ENCODE data around the gene KRT24.
"Not testable (repeated sequence)": the region's sequence is repeated elsewhere in the genome, so short reads cannot be mapped to it uniquely, and the experiment has no call there.

The KRT24 gene

GRCh38 chr17:40703652-40704051, at the start of gene KRT24:
TSS of gene KRT24 (minus strand) at chr17:40703752. CDS start at chr17:40703693, 59 bp downstream.
- no peak for DNase-seq

GRCh38 chr17:40751065-40751464, 47.5 kb upstream of the KRT24 start:
- DNase-seq, result no peak

GRCh38 chr17:40750391-40750790, 46.8 kb upstream of the KRT24 start:
- DNase-seq, result no peak

GRCh38 chr17:40748666-40749065, 45.1 kb upstream of the KRT24 start:
- DNase-seq, result not testable (repeated sequence)

GRCh38 chr17:40738553-40738952, 35.0 kb upstream of the KRT24 start:
- no peak for DNase-seq

- no peak for DNase-seq
Measured at GRCh38 chr17:40735016-40735415, 31.5 kb upstream of the KRT24 start.

GRCh38 chr17:40734018-40734417, 30.5 kb upstream of the KRT24 start:
- no peak for DNase-seq

GRCh38 chr17:40730970-40731369, 27.4 kb upstream of the KRT24 start:
- no peak for DNase-seq

- DNase-seq, result no peak
Measured at GRCh38 chr17:40727447-40728231, 24.1 kb upstream of the KRT24 start.

- DNase-seq, result no peak
Measured at GRCh38 chr17:40726919-40727318, 23.4 kb upstream of the KRT24 start.

GRCh38 chr17:40724656-40725055, 21.1 kb upstream of the KRT24 start:
- DNase-seq, result no peak

- no peak for DNase-seq
Measured at GRCh38 chr17:40722241-40722640, 18.7 kb upstream of the KRT24 start.

- DNase-seq, result no peak
Measured at GRCh38 chr17:40720899-40721298, 17.3 kb upstream of the KRT24 start.

- no peak for DNase-seq
Measured at GRCh38 chr17:40718930-40719329, 15.4 kb upstream of the KRT24 start.

- DNase-seq, result no peak
Measured at GRCh38 chr17:40717776-40718175, 14.2 kb upstream of the KRT24 start.

- DNase-seq, result no peak
Measured at GRCh38 chr17:40714473-40714872, 10.9 kb upstream of the KRT24 start.

- no peak for DNase-seq
Measured at GRCh38 chr17:40707745-40708144, 4.2 kb upstream of the KRT24 start.

GRCh38 chr17:40705584-40705983, 2.0 kb upstream of the KRT24 start:
- DNase-seq, result no peak

- DNase-seq, result no peak
Measured at GRCh38 chr17:40702271-40702670, 1.3 kb downstream of the KRT24 start.

- peak in 1 of 14 donors; percentile 20 for DNase-seq
Measured at GRCh38 chr17:40699853-40700252, 3.7 kb downstream of the KRT24 start.

GRCh38 chr17:40699371-40699770, 4.2 kb downstream of the KRT24 start:
- peak in 1 of 14 donors; percentile 33 for DNase-seq

- no peak for DNase-seq
Measured at GRCh38 chr17:40697297-40697696, 6.3 kb downstream of the KRT24 start.

- no peak for DNase-seq
Measured at GRCh38 chr17:40696651-40697072, 6.9 kb downstream of the KRT24 start.

GRCh38 chr17:40695874-40696472, 7.6 kb downstream of the KRT24 start:
- no peak for DNase-seq
